Tracheal epithelial cell (primary cell): ENCODE measurements around the gene DRG2. TPM values are rescaled to one million over a fixed set of nuclear protein-coding genes. Genes with fewer than 3 reads are reported as not detected.

Experiments
- total RNA-seq: library from RNA; depleted of rRNA; stranded (reverse); fragments of >200 nt; gene quantifications from 2 replicates; pipeline ENCODE4 v1.2.1, GENCODE V29; 2014

Gene DRG2
- 24.1 and 35.4 TPM in 2 replicates for total RNA-seq

GRCh38 chr17:18087610-18088491, at the start of gene DRG2:
Gene DRG2, plus strand, starts transcription at chr17:18087948. Its CDS starts 76 bp downstream, at chr17:18088024.

GRCh38 chr17:18038861-18039534, 48.8 kb upstream of the DRG2 start, which contains the start of the genes ATPAF2 and GID4:
Gene ATPAF2, minus strand, starts transcription at chr17:18039168. Its CDS starts 155 bp downstream, at chr17:18039013.
Gene GID4, plus strand, starts transcription at chr17:18039408. Its CDS starts 57 bp downstream, at chr17:18039465.

GRCh38 chr17:18108401-18109312, 20.9 kb downstream of the DRG2 start, which contains the start of gene MYO15A:
Gene MYO15A, plus strand, starts transcription at chr17:18108756. Its CDS starts 10,045 bp downstream, at chr17:18118801.

Other genes with a start within 250 kb of the DRG2 start
- 11.6 and 12.4 TPM in 2 replicates for gene TOM1L2, start 115.5 kb upstream of the DRG2 start, total RNA-seq
- gene DRC3, start 115.1 kb upstream of the DRG2 start, total RNA-seq: under 0.01 and 0.43 TPM in 2 replicates
- 8.7 and 12.5 TPM in 2 replicates for gene ATPAF2, start 48.8 kb upstream of the DRG2 start, total RNA-seq
- 11.3 and 12.0 TPM in 2 replicates for gene GID4, start 48.5 kb upstream of the DRG2 start, total RNA-seq
- gene MYO15A, start 20.8 kb downstream of the DRG2 start, total RNA-seq: under 0.01 TPM in 2 replicates
- gene ALKBH5, start 95.9 kb downstream of the DRG2 start, total RNA-seq: 103 and 130 TPM in 2 replicates
- gene LLGL1, start 137.7 kb downstream of the DRG2 start, total RNA-seq: 26.6 and 33.3 TPM in 2 replicates
- 354 and 405 TPM in 2 replicates for gene FLII, start 170.8 kb downstream of the DRG2 start, total RNA-seq
- gene MIEF2, start 172.7 kb downstream of the DRG2 start, total RNA-seq: 17.9 and 30.8 TPM in 2 replicates
- 12.6 and 19.0 TPM in 2 replicates for gene TOP3A, start 227.0 kb downstream of the DRG2 start, total RNA-seq
- gene SMCR8, start 227.3 kb downstream of the DRG2 start, total RNA-seq: 14.2 and 14.7 TPM in 2 replicates